Measurements from ENCODE around the gene CTSD.

The CTSD gene

GRCh38 chr11:1754376-1755150 is 9.2 kb downstream of the CTSD start:
- TF ChIP-seq CTCF (conservative IDR thresholded peaks at IDR 0.05), result no peak
- H3K27ac ChIP-seq, result no peak overlapping the region

- no peak for TF ChIP-seq CTCF (conservative IDR thresholded peaks at IDR 0.05)
- H3K27ac ChIP-seq, result no peak overlapping the region
Measured at GRCh38 chr11:1753929-1754305, 9.8 kb downstream of the CTSD start.

GRCh38 chr11:1753229-1753928 is 10.3 kb downstream of the CTSD start:
- no peak overlapping the region for H3K27ac ChIP-seq
- TF ChIP-seq CTCF (conservative IDR thresholded peaks at IDR 0.05), result no peak

GRCh38 chr11:1752907-1753228 is 10.9 kb downstream of the CTSD start:
- H3K27ac ChIP-seq, result no peak overlapping the region

GRCh38 chr11:1751999-1752906 is 11.5 kb downstream of the CTSD start:
- H3K27ac ChIP-seq, result no peak overlapping the region

More at GRCh38 chr11:1752907-1753228, 10.9 kb downstream of the CTSD start:
- TF ChIP-seq CTCF (conservative IDR thresholded peaks at IDR 0.05), result no peak

GRCh38 chr11:1751531-1751921 is 12.2 kb downstream of the CTSD start:
- no peak overlapping the region for H3K27ac ChIP-seq
- TF ChIP-seq CTCF (conservative IDR thresholded peaks at IDR 0.05), result no peak

More at GRCh38 chr11:1751999-1752906, 11.5 kb downstream of the CTSD start:
- TF ChIP-seq CTCF (conservative IDR thresholded peaks at IDR 0.05), result no peak
